BLaER1 (cell line): ENCODE results near the gene P2RY6.

Source experiments
- H3K27ac ChIP-seq: shearing (Covaris generic); formaldehyde crosslinking; 2 replicates; pipeline ENCODE4 v1.8.1; 2022
- H3K27me3 ChIP-seq: shearing (Covaris generic); formaldehyde crosslinking; 2 replicates; pipeline ENCODE4 v1.8.1; 2022
- H3K36me3 ChIP-seq: shearing (Covaris generic); formaldehyde crosslinking; 2 replicates; pipeline ENCODE4 v1.8.1; 2022
- H3K4me1 ChIP-seq: shearing (Covaris generic); formaldehyde crosslinking; 2 replicates; pipeline ENCODE4 v1.8.1; 2022
- H3K4me2 ChIP-seq: shearing (Covaris generic); formaldehyde crosslinking; 2 replicates; pipeline ENCODE4 v1.8.1; 2022
- H3K4me3 ChIP-seq: shearing (Covaris generic); formaldehyde crosslinking; 2 replicates; pipeline ENCODE4 v1.8.1; 2022
- H3K9ac ChIP-seq: shearing (Covaris generic); formaldehyde crosslinking; 2 replicates; pipeline ENCODE4 v1.8.1; 2022
- H3K9me3 ChIP-seq: shearing (Covaris generic); formaldehyde crosslinking; 2 replicates; pipeline ENCODE4 v1.8.1; 2022
- H4K20me1 ChIP-seq: shearing (Covaris generic); formaldehyde crosslinking; 2 replicates; pipeline ENCODE4 v1.8.1; 2022
- Cebpa-rat ChIP-seq: shearing (Covaris generic); IDR thresholded peaks from 2 replicates; pipeline ENCODE4 v1.8.1; 2022

The P2RY6 gene

DNA sequence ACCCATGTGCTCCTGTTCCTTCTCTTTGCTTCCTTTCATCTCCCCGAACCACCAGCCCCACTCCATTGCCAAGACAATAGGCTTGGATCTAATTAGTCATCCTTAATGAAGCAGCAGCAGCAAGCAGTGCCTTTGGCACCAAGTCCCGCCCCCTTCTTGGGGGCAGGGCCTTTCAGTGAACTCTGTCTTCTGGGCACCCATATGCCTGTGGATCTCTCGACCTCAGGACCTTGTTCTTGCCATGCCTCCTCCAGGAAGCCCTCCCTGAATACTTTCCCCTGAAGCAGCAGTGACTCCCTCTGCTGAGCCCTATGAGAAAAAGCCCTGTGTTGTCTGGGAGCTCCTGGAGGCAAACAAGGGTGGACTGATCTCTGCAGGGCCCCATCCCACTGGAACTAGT is 68.0 kb downstream of the P2RY6 start:
- Histone ChIP-seq H4K20me1 (no peaks in the 10 kb centered on the region), H3K4me2 (no peak overlapping the region), H3K9ac (no peak overlapping the region), H3K4me3 (no peak overlapping the region), H3K27ac (no peak overlapping the region), H3K9me3 (no peaks in the 10 kb centered on the region), H3K27me3 (no peaks in the 10 kb centered on the region), H3K4me1 (peaks cover 21% of the 10 kb centered on the region), H3K36me3 (no peaks in the 10 kb centered on the region)
- no peak for TF ChIP-seq Cebpa-rat

DNA sequence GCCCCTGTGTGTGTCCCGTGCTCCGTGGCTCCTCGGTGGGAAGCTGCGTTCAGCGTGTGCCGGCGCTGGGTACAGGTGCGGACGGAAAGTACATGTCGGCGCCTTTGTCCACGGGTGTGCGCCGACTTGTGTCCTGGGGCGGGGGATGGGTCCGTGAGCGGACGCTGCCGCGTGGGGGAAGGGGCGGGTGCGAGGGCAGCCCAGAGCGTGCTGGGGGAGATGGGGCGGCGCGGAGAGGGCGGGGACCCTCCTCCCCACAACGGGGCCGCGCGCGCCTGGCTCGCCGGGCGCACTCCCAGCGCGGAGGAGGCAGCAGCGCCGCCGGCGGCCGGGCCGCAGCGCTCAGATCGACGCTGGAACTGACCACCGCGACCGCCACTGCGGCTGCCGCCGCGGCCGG is 70.5 kb downstream of the P2RY6 start:
- Histone ChIP-seq H3K4me1 (peaks cover 27% of the 10 kb centered on the region), H3K4me2 (no peak overlapping the region), H3K9ac (no peak overlapping the region), H3K27me3 (no peaks in the 10 kb centered on the region), H3K27ac (no peak overlapping the region), H3K9me3 (no peaks in the 10 kb centered on the region), H3K4me3 (no peak overlapping the region), H3K36me3 (peaks cover 9% of the 10 kb centered on the region; the same call in 1 of the 2 replicates), H4K20me1 (0 out of 2 replicates have a peak, but pooled peaks cover 6% of the 10 kb centered on the region)
- no peak for TF ChIP-seq Cebpa-rat

DNA sequence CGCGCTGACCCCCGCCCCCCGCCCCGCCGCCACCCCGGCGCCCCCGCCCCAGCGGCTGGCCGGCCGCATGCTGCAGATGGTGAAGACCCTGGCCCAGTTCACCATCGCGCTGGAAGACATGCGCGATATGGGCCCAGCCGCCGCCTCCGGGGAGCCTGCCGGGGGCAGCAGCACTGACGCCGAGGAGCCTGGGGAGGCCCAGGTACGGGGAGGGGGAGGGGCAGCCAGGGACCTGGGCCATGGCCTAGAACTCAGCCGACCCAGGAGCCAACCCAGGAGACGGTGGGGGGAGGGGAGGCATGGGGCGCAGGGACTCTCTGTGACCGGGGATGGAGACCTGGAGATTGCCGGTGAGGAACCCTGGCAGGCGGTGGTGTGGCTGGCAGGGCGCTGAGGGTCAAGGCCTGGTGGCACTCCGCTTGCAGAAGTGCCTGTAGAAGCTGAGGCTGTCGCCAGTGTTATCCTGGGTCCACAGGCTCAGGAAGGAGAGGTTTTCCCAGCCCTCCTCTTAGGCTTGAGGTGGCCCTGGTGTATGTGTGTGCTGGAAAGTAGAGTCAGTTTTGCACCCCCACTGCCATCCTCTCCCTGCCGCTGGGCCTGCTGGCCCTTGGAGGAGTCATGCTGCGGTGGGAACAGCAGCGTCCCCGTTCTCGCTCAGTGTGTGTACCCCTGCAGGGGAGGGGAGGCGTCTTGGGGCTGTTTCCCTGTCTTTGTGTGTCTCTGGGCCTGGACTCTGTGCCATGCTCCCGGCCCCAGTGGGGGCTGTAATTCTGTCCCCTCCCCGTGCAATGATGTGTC is 71.1 kb downstream of the P2RY6 start:
- Histone ChIP-seq H3K36me3 (peaks cover 15% of the 10 kb centered on the region; the same call in 1 of the 2 replicates), H3K4me3 (no peak overlapping the region), H4K20me1 (0 out of 2 replicates have a peak, but pooled peaks cover 6% of the 10 kb centered on the region), H3K27me3 (no peaks in the 10 kb centered on the region), H3K4me1 (peaks cover 21% of the 10 kb centered on the region), H3K9me3 (no peaks in the 10 kb centered on the region), H3K27ac (no peak overlapping the region), H3K4me2 (no peak overlapping the region), H3K9ac (no peak overlapping the region)
- no peak for TF ChIP-seq Cebpa-rat

DNA sequence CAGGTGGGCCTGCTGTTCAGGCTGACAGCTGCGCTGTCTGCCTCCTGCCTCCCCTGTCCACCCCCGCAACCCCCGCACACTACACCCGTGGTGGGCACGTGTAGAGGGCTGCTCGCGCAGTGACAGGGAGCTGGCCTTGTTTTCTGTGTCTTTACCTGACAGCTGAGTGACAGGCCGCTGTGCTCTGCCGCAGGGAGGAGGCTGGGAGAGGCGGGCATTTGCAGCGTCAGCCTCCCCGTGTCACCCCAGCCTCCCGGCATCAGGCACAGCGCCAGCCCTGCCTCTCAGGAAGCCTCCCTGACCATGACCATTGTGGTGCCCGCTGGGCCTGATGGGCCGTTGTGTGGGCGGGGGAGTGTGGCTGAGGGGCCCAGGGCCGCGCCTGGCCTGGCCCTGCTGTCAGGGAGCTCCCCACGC is 72.1 kb downstream of the P2RY6 start:
- H3K4me3 ChIP-seq, result no peak overlapping the region
- peaks cover 12% of the 10 kb centered on the region; the same call in 1 of the 2 replicates for H3K4me1 ChIP-seq
- no peak overlapping the region for H3K27ac ChIP-seq
- H3K27me3 ChIP-seq, result no peaks in the 10 kb centered on the region
- no peak overlapping the region for H3K4me2 ChIP-seq
- no peak for TF ChIP-seq Cebpa-rat
- H3K9me3 ChIP-seq, result no peaks in the 10 kb centered on the region
- peaks cover 15% of the 10 kb centered on the region; the same call in 1 of the 2 replicates for H3K36me3 ChIP-seq
- 0 out of 2 replicates have a peak, but pooled peaks cover 6% of the 10 kb centered on the region for H4K20me1 ChIP-seq
- no peak overlapping the region for H3K9ac ChIP-seq

DNA sequence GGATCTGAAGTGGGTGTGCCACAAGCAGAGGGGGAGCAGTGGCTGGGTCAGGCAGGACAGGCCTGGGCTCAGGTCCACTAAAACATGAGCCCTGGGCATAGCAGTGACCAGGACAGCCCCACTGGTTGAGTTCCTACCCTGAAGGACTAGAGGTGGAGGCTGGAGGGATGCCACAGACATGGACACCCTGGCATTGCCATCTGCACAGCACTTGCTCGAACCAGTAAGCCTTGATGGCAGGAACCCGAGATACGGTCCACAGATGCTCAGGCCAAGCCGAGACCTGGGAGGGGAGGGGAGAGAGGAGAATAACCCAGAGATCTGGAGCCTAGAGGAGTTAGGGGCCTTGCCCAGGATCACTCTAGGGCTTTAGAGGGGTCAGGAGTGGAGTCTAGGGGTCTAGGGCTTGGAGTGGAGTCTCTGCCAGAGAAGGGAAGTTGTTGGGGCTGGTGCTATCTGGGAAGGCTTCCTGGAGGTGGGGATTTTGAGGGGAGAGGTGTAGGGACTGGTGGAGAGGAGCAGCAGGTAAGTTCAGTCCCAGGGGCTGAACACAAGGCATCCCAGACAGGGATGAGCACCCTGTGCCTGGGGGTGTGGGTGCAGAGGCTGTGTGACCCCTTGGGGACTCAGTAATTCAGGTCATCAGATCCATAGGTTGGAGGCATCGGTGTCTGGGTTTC is 73.5 kb downstream of the P2RY6 start:
- Histone ChIP-seq H3K9me3 (no peaks in the 10 kb centered on the region), H3K4me2 (no peak overlapping the region), H3K9ac (no peak overlapping the region), H3K27ac (peak overlapping the region; percentile 8; the same call in 1 of the 2 replicates), H3K4me1 (peaks cover 12% of the 10 kb centered on the region; the same call in 1 of the 2 replicates), H3K27me3 (no peaks in the 10 kb centered on the region), H3K36me3 (peaks cover 15% of the 10 kb centered on the region; the same call in 1 of the 2 replicates), H3K4me3 (no peak overlapping the region), H4K20me1 (0 out of 2 replicates have a peak, but pooled peaks cover 6% of the 10 kb centered on the region)
- TF ChIP-seq Cebpa-rat, result no peak

DNA sequence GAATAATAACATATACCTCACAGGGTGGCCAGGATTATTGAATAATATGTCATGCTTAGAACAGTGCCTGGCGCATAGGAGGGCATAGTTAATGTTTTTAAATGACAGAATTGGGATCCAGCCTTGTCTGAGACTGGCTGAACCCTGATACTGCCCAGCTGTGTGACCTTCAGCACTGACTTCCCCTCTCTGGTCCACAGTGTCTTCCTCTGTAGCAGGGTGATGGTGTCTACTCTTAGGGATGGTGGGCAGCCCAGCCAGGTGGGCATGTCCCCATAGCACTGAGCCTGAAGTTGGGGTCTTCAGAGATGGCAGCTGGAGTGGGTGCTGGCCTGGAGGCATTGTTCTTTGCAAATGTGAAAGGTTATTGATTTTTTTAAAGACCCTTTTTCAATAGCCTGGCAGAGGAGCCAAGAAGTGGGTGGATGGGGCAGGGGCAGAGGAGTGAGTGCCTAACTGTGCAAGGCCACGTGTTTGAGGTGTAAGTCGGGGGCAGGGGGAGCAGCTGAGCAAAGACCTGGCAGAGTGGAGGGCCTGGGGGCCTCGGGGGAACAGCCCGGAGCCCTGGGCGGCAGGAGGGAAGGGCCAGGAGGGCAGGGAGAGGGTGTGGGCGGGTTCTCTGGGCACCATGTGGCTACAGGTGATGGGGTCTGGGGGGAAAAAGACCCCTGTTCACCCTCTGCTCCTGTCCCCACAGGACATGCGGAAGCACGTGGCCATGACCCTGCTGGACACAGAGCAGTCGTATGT is 74.2 kb downstream of the P2RY6 start:
- Histone ChIP-seq H3K9me3 (no peaks in the 10 kb centered on the region), H3K27me3 (no peaks in the 10 kb centered on the region), H3K4me1 (peaks cover 12% of the 10 kb centered on the region; the same call in 1 of the 2 replicates), H3K36me3 (peaks cover 15% of the 10 kb centered on the region; the same call in 1 of the 2 replicates), H4K20me1 (0 out of 2 replicates have a peak, but pooled peaks cover 6% of the 10 kb centered on the region), H3K4me2 (no peak overlapping the region), H3K27ac (no peak overlapping the region), H3K4me3 (no peak overlapping the region), H3K9ac (no peak overlapping the region)
- no peak for TF ChIP-seq Cebpa-rat

DNA sequence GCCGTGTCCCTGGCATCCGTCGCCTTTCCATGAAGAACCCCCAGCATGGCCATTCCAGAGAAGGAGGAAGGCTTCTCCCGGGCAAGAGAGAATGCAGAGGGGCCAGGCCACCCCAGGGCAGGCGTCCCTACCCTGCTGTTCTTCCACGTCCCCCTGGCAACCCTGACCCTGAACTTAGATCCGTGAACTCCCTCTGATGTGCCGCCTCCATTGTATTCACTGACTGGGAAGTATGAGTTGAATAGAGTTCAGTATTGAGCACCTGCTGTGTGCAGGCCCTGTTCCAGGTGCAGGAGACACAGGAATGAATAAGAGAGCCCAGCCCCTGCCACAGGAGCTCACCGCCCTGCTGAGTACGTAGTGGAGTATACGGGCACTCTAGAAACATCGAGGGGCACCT is 74.9 kb downstream of the P2RY6 start:
- Histone ChIP-seq H3K4me2 (no peak overlapping the region), H3K4me3 (no peak overlapping the region), H4K20me1 (0 out of 2 replicates have a peak, but pooled peaks cover 6% of the 10 kb centered on the region), H3K4me1 (peaks cover 12% of the 10 kb centered on the region; the same call in 1 of the 2 replicates), H3K9me3 (no peaks in the 10 kb centered on the region), H3K27ac (no peak overlapping the region), H3K36me3 (peaks cover 15% of the 10 kb centered on the region; the same call in 1 of the 2 replicates), H3K9ac (no peak overlapping the region), H3K27me3 (no peaks in the 10 kb centered on the region)
- no peak for TF ChIP-seq Cebpa-rat
